GM23248 (cell line): ENCODE data around the gene TMEM178B.

Source experiments
- EZH2 ChIP-seq: fragments of 200-600 bp; sonication (generic); IDR thresholded peaks from 2 replicates; pipeline ENCODE4 v1.6.1; 2018; ENCODE audit warnings: antibody characterized with exemption, mild to moderate bottlenecking; ENCODE audit not compliant: insufficient read depth, poor library complexity, severe bottlenecking
- EZH2phosphoT487 ChIP-seq: fragments of 200-600 bp; sonication (generic); IDR thresholded peaks from 2 replicates; pipeline ENCODE4 v1.6.1; 2018; ENCODE audit warnings: antibody characterized with exemption, moderate library complexity, mild to moderate bottlenecking, low read depth; ENCODE audit not compliant: insufficient read depth

DNA sequence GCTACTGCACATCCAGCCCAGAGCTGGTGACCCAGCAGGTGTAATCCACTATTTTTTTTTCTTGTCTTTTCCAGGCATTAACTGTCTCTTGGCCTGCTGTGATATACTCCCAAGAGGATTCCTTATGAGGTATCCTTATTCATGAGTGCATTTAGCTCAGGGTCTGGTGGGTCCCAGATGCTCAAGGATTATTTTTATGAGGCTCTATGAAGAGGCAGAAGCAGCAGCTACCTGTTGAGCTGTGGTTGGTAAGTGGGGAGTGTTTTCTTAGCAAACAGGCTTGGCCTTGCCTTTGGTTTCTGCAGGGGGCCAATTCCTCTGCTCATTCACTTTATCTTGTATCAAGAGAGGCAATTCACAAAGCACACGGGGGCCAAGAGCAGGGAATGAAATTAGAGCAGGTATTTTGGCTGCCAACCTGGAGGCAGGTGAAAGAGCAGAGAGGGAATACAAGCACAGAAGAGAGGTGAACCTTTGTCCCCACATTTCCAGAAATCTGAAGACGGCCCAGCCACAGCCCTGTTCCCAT is 221.6 kb downstream of the TMEM178B start:
- TF ChIP-seq EZH2 = no peak
- no peak for TF ChIP-seq EZH2phosphoT487
